GM12878 (cell line): ENCODE measurements around the gene SLC11A2. TPM values are rescaled to one million over a fixed set of nuclear protein-coding genes. Genes with fewer than 3 reads are reported as not detected.

Experiments used
- ATAC-seq: fragments of 200-7000 bp; cut with Tn5 transposase; 3 replicates; pipeline ENCODE4 v1.9.1; 2020; ENCODE audit warnings: mild to moderate bottlenecking, moderate library complexity
- BruUV-seq: library from RNA; stranded (reverse); fragments of 400-500 nt; replicated peaks from 2 replicates; lab custom pipeline; 2021; lab: Mats Ljungman, UMichigan
- CTCF ChIA-PET: fragments of 300-600 bp; sonication (Branson Sonifier 250); formaldehyde crosslinking; extraction: SDS; loops from one replicate; lab custom pipeline; 2021; ENCODE audit warnings: inconsistent platforms; lab: Yijun Ruan, JAX
- POLR2A ChIA-PET: fragments of 350-600 bp; formaldehyde crosslinking; extraction: SDS; loops from one replicate; lab custom pipeline; 2021; ENCODE audit warnings: inconsistent platforms; lab: Charles Lee
- RAD21 ChIA-PET: fragments of 300-600 bp; sonication (Branson Sonifier 250); formaldehyde crosslinking; loops from one replicate; lab custom pipeline; 2023; ENCODE audit warnings: antibody characterized with exemption; ENCODE audit not compliant: unreplicated experiment; lab: Charles Lee
- SMC1A ChIA-PET: fragments of 300-600 bp; sonication (Branson Sonifier 250); formaldehyde crosslinking; loops from one replicate; lab custom pipeline; 2023; ENCODE audit not compliant: unreplicated experiment, uncharacterized antibody; lab: Charles Lee
- DNase-seq: peaks from one replicate; pipeline ENCODE4 v3.0.0-alpha.2; 2011; ENCODE audit warnings: low read depth, low spot score
- FAIRE-seq: peaks from 3 replicates; lab custom pipeline; 2011; peaks lifted over from hg19 to GRCh38; lab: Jason Lieb, UNC
- H2AFZ ChIP-seq: 2 replicates; pipeline ENCODE4 v1.6.0; 2011; ENCODE audit warnings: low read depth, low read length, control low read depth; ENCODE audit not compliant: control insufficient read depth
- H3K27ac ChIP-seq: 2 replicates; pipeline ENCODE4 v1.5.1; 2011; ENCODE audit warnings: control low read depth; ENCODE audit not compliant: control insufficient read depth, insufficient read depth
- H3K27me3 ChIP-seq, 2 experiments: replicated peaks in 1 of 2; 2 replicates each; pipeline versions ENCODE4 v1.6.0 to v1.6.1; 2011; ENCODE audit warnings: low read length in 1 of 2; ENCODE audit not compliant: control insufficient read depth in 2 of 2, insufficient read depth in 2 of 2
- H3K36me3 ChIP-seq, 2 experiments: 2 replicates each; pipeline ENCODE4 v1.5.1; 2011; ENCODE audit warnings: low read length in 1 of 2; ENCODE audit not compliant: control insufficient read depth in 2 of 2, insufficient read depth in 2 of 2
- H3K4me1 ChIP-seq: 2 replicates; pipeline ENCODE4 v1.6.1; 2011; ENCODE audit warnings: mild to moderate bottlenecking, low read length, moderate library complexity, mixed read lengths; ENCODE audit not compliant: control insufficient read depth, insufficient read depth
- H3K4me2 ChIP-seq: 2 replicates; pipeline ENCODE4 v1.6.0; 2011; ENCODE audit warnings: control low read depth; ENCODE audit not compliant: control insufficient read depth, insufficient read depth
- H3K4me3 ChIP-seq: fragments of 200-600 bp; sonication (generic); 2 replicates; pipeline ENCODE4 v1.5.1; 2016
- H3K79me2 ChIP-seq: 2 replicates; pipeline ENCODE4 v1.6.0; 2011; ENCODE audit warnings: low read length; ENCODE audit not compliant: control insufficient read depth, insufficient read depth
- H3K9ac ChIP-seq: 2 replicates; pipeline ENCODE4 v1.8.0; 2011; ENCODE audit warnings: low read length, control low read depth, mixed read lengths; ENCODE audit not compliant: control insufficient read depth, insufficient read depth
- H3K9me3 ChIP-seq: replicated peaks from 3 replicates; pipeline ENCODE4 v1.5.1; 2011; ENCODE audit warnings: mild to moderate bottlenecking, low read length; ENCODE audit not compliant: control insufficient read depth, insufficient read depth
- H4K20me1 ChIP-seq: 2 replicates; pipeline ENCODE4 v1.6.0; 2011; ENCODE audit not compliant: control insufficient read depth, insufficient read depth
- ESRRA ChIP-seq: IDR thresholded peaks from 2 replicates; pipeline ENCODE4 v1.6.1; 2012; ENCODE audit warnings: mild to moderate bottlenecking, low read length, improper control_type of control experiment
- EZH2 ChIP-seq: IDR thresholded peaks from 2 replicates; pipeline ENCODE4 v1.6.1; 2012; ENCODE audit warnings: low read depth, mild to moderate bottlenecking, control low read depth, inconsistent platforms, low read length, borderline replicate concordance; ENCODE audit not compliant: control insufficient read depth
- KAT2A ChIP-seq: conservative IDR thresholded peaks from 2 replicates; pipeline ENCODE4 v1.6.1; 2011; ENCODE audit warnings: low read depth, low read length; ENCODE audit not compliant: control insufficient read depth
- MYC ChIP-seq: IDR thresholded peaks from 2 replicates; pipeline ENCODE4 v1.6.1; 2011; ENCODE audit warnings: mild to moderate bottlenecking, low read length, moderate library complexity, inconsistent platforms; ENCODE audit not compliant: insufficient read depth, insufficient replicate concordance, insufficient read length, severe bottlenecking
- NRF1 ChIP-seq: conservative IDR thresholded peaks from 2 replicates; pipeline ENCODE4 v1.6.1; 2011; ENCODE audit warnings: mild to moderate bottlenecking, low read depth, low read length, improper control_type of control experiment
- POU2F2 ChIP-seq: IDR thresholded peaks from 3 replicates; pipeline ENCODE4 v1.6.1; 2011; ENCODE audit warnings: low read depth, mild to moderate bottlenecking, low read length, borderline replicate concordance
- RAD51 ChIP-seq: fragments of 450-650 bp; IDR thresholded peaks from 2 replicates; pipeline ENCODE4 v1.6.1; 2016; ENCODE audit warnings: moderate library complexity, mild to moderate bottlenecking, inconsistent platforms
- SMAD1 ChIP-seq: fragments of 450-650 bp; IDR thresholded peaks from 2 replicates; pipeline ENCODE4 v1.6.1; 2018; ENCODE audit warnings: mild to moderate bottlenecking, low read depth; ENCODE audit not compliant: partially characterized antibody
- TAF1 ChIP-seq: IDR thresholded peaks from 2 replicates; pipeline ENCODE4 v1.6.1; 2011; ENCODE audit warnings: mild to moderate bottlenecking, low read depth, low read length, borderline replicate concordance
- ZBTB33 ChIP-seq: fragments of 450-650 bp; IDR thresholded peaks from 2 replicates; pipeline ENCODE4 v1.6.1; 2017; ENCODE audit warnings: mild to moderate bottlenecking
- in situ Hi-C: fragments of 300-500 bp; cut with MboI; formaldehyde crosslinking; loops from 9 replicates; pipeline ENCODE4 v1.14.3; 2018; ENCODE audit warnings: mixed read lengths
- intact Hi-C: fragments of 100-400 bp; cut with micrococcal nuclease; formaldehyde crosslinking; loops from one replicate; pipeline ENCODE4 v1.14.2; 2022; ENCODE audit not compliant: unreplicated experiment
- polyA plus RNA-seq, 11 experiments: library from polyadenylated mRNA; depleted of rRNA in 4 of 11; unstranded in 6 of 11; stranded (reverse) in 5 of 11; fragments of >200 nt; fragmentation: Nextera tagmentation in 4 of 11; fragmentation: Illumina TruSeq in 1 of 11; extraction: Ambion mirVana in 4 of 11; extraction: Trizol in 1 of 11; gene quantifications; 1 replicate in 1 of 11; 2 replicates in 10 of 11; pipeline versions ENCODE4 v1.2.1 to v1.2.3, GENCODE V29; 2011 to 2016; ENCODE audit warnings: inconsistent platforms in 2 of 11, missing spikeins in 2 of 11, low read depth in 1 of 11
- total RNA-seq, 4 experiments: library from RNA; depleted of rRNA in 3 of 4; stranded (reverse); fragments of >200 nt in 3 of 4; fragmentation: Illumina TruSeq in 1 of 4; extraction: Trizol in 1 of 4; gene quantifications; 2 replicates each; pipeline versions ENCODE4 v1.2.1 to v1.2.3, GENCODE V29; 2013 to 2021

The SLC11A2 gene
- total and polyA plus RNA-seq, 10 of the 15 experiments (the other 5 are each of a cell fraction or from before 2014, with no cell fraction given) = 6.2 to 29.4 (median 15.6) TPM

- Histone ChIP-seq H3K4me3 (no peak overlapping the region), H3K27ac (no peak overlapping the region), H3K27me3 (no peaks in the 10 kb centered on the region), H3K4me2 (no peak overlapping the region), H3K4me1 (no peaks in the 10 kb centered on the region), H3K79me2 (no peaks in the 10 kb centered on the region), H4K20me1 (no peaks in the 10 kb centered on the region), H3K9ac (no peak overlapping the region), H3K9me3 (no peaks in the 10 kb centered on the region; the same call in 2 of the 3 replicates), H2AFZ (no peak overlapping the region), H3K36me3 (no peaks in the 10 kb centered on the region)
- ChIA-PET CTCF (interaction anchor here (1.7 kb wide), 1 partner anchor 14 kb away, joined by 3 read pairs; no protein-coding TSS in a partner anchor), SMC1A (no interaction called here), POLR2A (no interaction called here), RAD21 (no interaction called here)
- ATAC-seq (no peak), FAIRE-seq (no peak), DNase-seq (no peak)
- in situ Hi-C loops (no loop called here), intact Hi-C loops (no loop called here)
- BruUV-seq = no TSS peak
- TF ChIP-seq MYC (no peak), RAD51 (no peak), ESRRA (no peak), SMAD1 (no peak), POU2F2 (no peak), NRF1 (no peak), ZBTB33 (no peak), EZH2 (no peak), KAT2A (no peak), TAF1 (no peak)
Measured at GRCh38 chr12:50971946-50972345, 54.2 kb downstream of the SLC11A2 start.
